HepG2 (cell line): ENCODE results near the gene ANKRD11. TPM values are rescaled to one million over a fixed set of nuclear protein-coding genes. Genes with fewer than 3 reads are reported as not detected.

Source experiments
- AKAP8 ChIP-seq: sonication (generic); formaldehyde crosslinking; IDR thresholded peaks from 2 replicates; pipeline ENCODE4 v1.5.1; 2020; ENCODE audit warnings: mild to moderate bottlenecking, missing genetic modification reagents
- CHCHD3 ChIP-seq: sonication (generic); formaldehyde crosslinking; IDR thresholded peaks from 2 replicates; pipeline ENCODE4 v1.8.0; 2022; ENCODE audit warnings: mild to moderate bottlenecking, missing genetic modification reagents, moderate library complexity
- KAT2B ChIP-seq: fragments of 150-350 bp; IDR thresholded peaks from 2 replicates; pipeline ENCODE4 v1.6.1; 2014; ENCODE audit warnings: low read depth, low read length, borderline replicate concordance
- KLF11 ChIP-seq: IDR thresholded peaks from 2 replicates; pipeline ENCODE4 v1.6.1; 2016; ENCODE audit warnings: missing compliant biosample characterization
- MAFK ChIP-seq, 2 experiments: IDR thresholded peaks in 1 of 2; conservative IDR thresholded peaks in 1 of 2; 2 replicates each; pipeline ENCODE4 v1.6.1; 2011; ENCODE audit warnings: improper control_type of control experiment in 2 of 2, low read length in 2 of 2
- SAP130 ChIP-seq: IDR thresholded peaks from 2 replicates; pipeline ENCODE4 v1.6.1; 2016; ENCODE audit warnings: low read depth
- SCMH1 ChIP-seq: sonication (generic); formaldehyde crosslinking; IDR thresholded peaks from 2 replicates; pipeline ENCODE4 v1.9.0; 2021; ENCODE audit warnings: missing genetic modification reagents, mild to moderate bottlenecking, borderline replicate concordance
- SPEN ChIP-seq: sonication (generic); formaldehyde crosslinking; IDR thresholded peaks from 2 replicates; pipeline ENCODE4 v1.5.1; 2020; ENCODE audit warnings: low read depth, mild to moderate bottlenecking, missing genetic modification reagents
- ZFP82 ChIP-seq: sonication (generic); formaldehyde crosslinking; IDR thresholded peaks from 2 replicates; pipeline ENCODE4 v1.5.1; 2020; ENCODE audit warnings: mild to moderate bottlenecking, missing genetic modification reagents, borderline replicate concordance
- ZIK1 ChIP-seq: sonication (generic); formaldehyde crosslinking; IDR thresholded peaks from 2 replicates; pipeline ENCODE4 v1.5.0; 2020; ENCODE audit warnings: mild to moderate bottlenecking, low read depth, missing genetic modification reagents, borderline replicate concordance
- ZNF10 ChIP-seq: sonication (generic); formaldehyde crosslinking; IDR thresholded peaks from 2 replicates; pipeline ENCODE4 v1.4.0; 2020; ENCODE audit warnings: mild to moderate bottlenecking, low read depth, missing genetic modification reagents, borderline replicate concordance
- ZNF207 ChIP-seq: fragments of 450-650 bp; IDR thresholded peaks from 2 replicates; pipeline ENCODE4 v1.6.1; 2016; ENCODE audit warnings: antibody characterized with exemption, borderline replicate concordance
- ZNF3 ChIP-seq: IDR thresholded peaks from 2 replicates; pipeline ENCODE4 v1.7.0; 2017; ENCODE audit warnings: inconsistent platforms
- ZNF335 ChIP-seq: sonication (generic); formaldehyde crosslinking; IDR thresholded peaks from 2 replicates; pipeline ENCODE4 v1.4.0; 2020; ENCODE audit warnings: missing genetic modification reagents
- ZNF34 ChIP-seq: sonication (generic); formaldehyde crosslinking; IDR thresholded peaks from 2 replicates; pipeline ENCODE4 v1.4.0; 2020; ENCODE audit warnings: mild to moderate bottlenecking, missing genetic modification reagents, borderline replicate concordance
- ZNF383 ChIP-seq: sonication (generic); formaldehyde crosslinking; IDR thresholded peaks from 2 replicates; pipeline ENCODE4 v1.4.0; 2020; ENCODE audit warnings: missing genetic modification reagents, mild to moderate bottlenecking, borderline replicate concordance
- ZNF44 ChIP-seq: sonication (generic); formaldehyde crosslinking; IDR thresholded peaks from 2 replicates; pipeline ENCODE4 v1.5.1; 2020; ENCODE audit warnings: mild to moderate bottlenecking, missing genetic modification reagents
- ZNF652 ChIP-seq: IDR thresholded peaks from 2 replicates; pipeline ENCODE4 v1.6.1; 2016; ENCODE audit warnings: low read depth, borderline replicate concordance
- ZNF720 ChIP-seq: sonication (generic); formaldehyde crosslinking; IDR thresholded peaks from 2 replicates; pipeline ENCODE4 v1.4.0; 2020; ENCODE audit warnings: missing genetic modification reagents
- ZNF768 ChIP-seq: sonication (generic); formaldehyde crosslinking; IDR thresholded peaks from 2 replicates; pipeline ENCODE4 v1.4.0; 2020; ENCODE audit warnings: missing genetic modification reagents
- ZNF839 ChIP-seq: sonication (generic); formaldehyde crosslinking; IDR thresholded peaks from 2 replicates; pipeline ENCODE4 v1.4.0; 2020; ENCODE audit warnings: missing genetic modification reagents, mild to moderate bottlenecking, borderline replicate concordance
- polyA plus RNA-seq, 8 experiments: library from polyadenylated mRNA; depleted of rRNA in 3 of 8; stranded (reverse) in 7 of 8; unstranded in 1 of 8; fragments of >200 nt; fragmentation: Illumina TruSeq in 4 of 8; extraction: Trizol in 4 of 8; gene quantifications; 2 replicates each; pipeline versions ENCODE4 v1.2.1 to v1.2.3, GENCODE V29; 2011 to 2016; ENCODE audit warnings: low read depth in 4 of 8, missing spikeins in 1 of 8, mixed read lengths in 1 of 8; ENCODE audit not compliant: insufficient read depth in 1 of 8
- total RNA-seq, 5 experiments: library from RNA; depleted of rRNA; stranded (reverse); fragments of >200 nt; fragmentation: Illumina TruSeq; extraction: Trizol; gene quantifications; 2 replicates each; pipeline ENCODE4 v1.2.3, GENCODE V29; 2016; ENCODE audit warnings: low read depth in 1 of 5
- TF ChIP-seq, protein P1 (sequence below): sonication (generic); formaldehyde crosslinking; IDR thresholded peaks from 2 replicates; pipeline ENCODE4 v1.4.0; 2020; ENCODE audit warnings: missing genetic modification reagents, borderline replicate concordance
- TF ChIP-seq, protein P2 (sequence below): sonication (generic); formaldehyde crosslinking; IDR thresholded peaks from 2 replicates; pipeline ENCODE4 v1.5.1; 2020; ENCODE audit warnings: missing genetic modification reagents, mild to moderate bottlenecking, borderline replicate concordance
- TF ChIP-seq, protein P3 (sequence below): sonication (generic); formaldehyde crosslinking; IDR thresholded peaks from 2 replicates; pipeline ENCODE4 v1.8.0; 2022; ENCODE audit warnings: missing genetic modification reagents, mild to moderate bottlenecking, borderline replicate concordance
- TF ChIP-seq, protein P4 (sequence below): IDR thresholded peaks from 2 replicates; pipeline ENCODE4 v1.6.1; 2016; ENCODE audit warnings: missing compliant biosample characterization, missing genetic modification reagents, borderline replicate concordance

ANKRD11 gene
- total and polyA plus RNA-seq, 2 of the 13 experiments (the other 11 are each of a cell fraction or from before 2014, with no cell fraction given), result 21.4 to 38.4 TPM

DNA sequence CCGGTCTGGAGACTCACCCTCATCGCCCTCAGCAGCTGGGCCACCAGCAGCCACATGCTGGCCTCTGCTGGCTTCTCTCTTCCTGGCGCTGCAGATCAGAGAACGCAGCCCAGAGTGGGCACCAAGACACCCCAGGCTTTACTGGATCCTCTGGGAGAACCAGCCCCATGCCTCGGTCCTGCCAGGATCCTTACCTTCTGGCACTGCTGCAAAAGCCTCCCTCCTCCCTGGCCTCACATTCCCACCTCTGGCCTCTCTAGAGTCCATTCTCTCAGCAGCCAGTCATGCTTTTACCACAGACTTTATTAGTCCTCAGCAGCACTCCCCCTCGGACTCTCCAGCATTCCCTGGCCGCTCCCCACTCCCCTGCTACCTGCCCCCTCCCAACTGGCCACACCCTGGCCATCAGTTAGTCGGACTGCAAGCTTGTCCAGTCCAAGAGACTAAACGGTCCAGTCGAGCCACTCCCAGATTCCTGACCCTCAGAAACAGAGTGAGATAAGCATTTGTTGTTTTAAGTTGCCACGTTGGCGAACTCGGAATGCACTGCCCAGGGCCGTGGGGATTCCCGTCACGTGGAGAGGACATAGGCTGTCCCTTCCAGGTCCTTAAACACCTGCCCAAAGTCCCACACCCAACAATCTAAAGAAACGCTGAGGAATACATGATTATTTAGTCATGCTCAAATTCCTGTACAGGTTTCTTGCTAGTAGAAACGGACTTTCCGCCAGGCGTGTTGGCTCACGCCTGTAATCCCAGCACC, 11.9 kb upstream of the ANKRD11 start (continued):
- TF ChIP-seq ZNF3 (peak; percentile 91), ZNF34 (CRISPR knock-in tag) (no peak), ZNF44 (no peak), SCMH1 (CRISPR knock-in tag) (no peak), CHCHD3 (CRISPR knock-in tag) (no peak), AKAP8 (0 out of 2 replicates have a peak, but pooled peaks have one; percentile 44), ZNF383 (CRISPR knock-in tag) (no peak), MAFK (conservative IDR thresholded peaks at IDR 0.05 in 1 of 2, IDR thresholded peaks at IDR 0.05 in 1 of 2; ENCODE audit: low read length in 2 of 2) (no peak), ZNF768 (CRISPR knock-in tag) (peak; percentile 56; the same call in 1 of the 2 replicates), ZFP82 (CRISPR knock-in tag) (no peak), ZNF10 (CRISPR knock-in tag) (no peak), ZIK1 (CRISPR knock-in tag) (no peak), KAT2B (no peak), ZNF335 (CRISPR knock-in tag) (no peak), SPEN (no peak), ZNF720 (CRISPR knock-in tag) (no peak), ZNF207 (no peak), ZNF652 (no peak), KLF11 (CRISPR knock-in tag) (no peak), ZNF839 (CRISPR knock-in tag) (no peak), SAP130 (CRISPR knock-in tag) (0 out of 2 replicates have a peak, but pooled peaks have one; percentile 24)
- TF ChIP-seq, protein P1, sequence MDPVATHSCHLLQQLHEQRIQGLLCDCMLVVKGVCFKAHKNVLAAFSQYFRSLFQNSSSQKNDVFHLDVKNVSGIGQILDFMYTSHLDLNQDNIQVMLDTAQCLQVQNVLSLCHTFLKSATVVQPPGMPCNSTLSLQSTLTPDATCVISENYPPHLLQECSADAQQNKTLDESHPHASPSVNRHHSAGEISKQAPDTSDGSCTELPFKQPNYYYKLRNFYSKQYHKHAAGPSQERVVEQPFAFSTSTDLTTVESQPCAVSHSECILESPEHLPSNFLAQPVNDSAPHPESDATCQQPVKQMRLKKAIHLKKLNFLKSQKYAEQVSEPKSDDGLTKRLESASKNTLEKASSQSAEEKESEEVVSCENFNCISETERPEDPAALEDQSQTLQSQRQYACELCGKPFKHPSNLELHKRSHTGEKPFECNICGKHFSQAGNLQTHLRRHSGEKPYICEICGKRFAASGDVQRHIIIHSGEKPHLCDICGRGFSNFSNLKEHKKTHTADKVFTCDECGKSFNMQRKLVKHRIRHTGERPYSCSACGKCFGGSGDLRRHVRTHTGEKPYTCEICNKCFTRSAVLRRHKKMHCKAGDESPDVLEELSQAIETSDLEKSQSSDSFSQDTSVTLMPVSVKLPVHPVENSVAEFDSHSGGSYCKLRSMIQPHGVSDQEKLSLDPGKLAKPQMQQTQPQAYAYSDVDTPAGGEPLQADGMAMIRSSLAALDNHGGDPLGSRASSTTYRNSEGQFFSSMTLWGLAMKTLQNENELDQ (CRISPR knock-in tag), result no peak
- TF ChIP-seq, protein P2, sequence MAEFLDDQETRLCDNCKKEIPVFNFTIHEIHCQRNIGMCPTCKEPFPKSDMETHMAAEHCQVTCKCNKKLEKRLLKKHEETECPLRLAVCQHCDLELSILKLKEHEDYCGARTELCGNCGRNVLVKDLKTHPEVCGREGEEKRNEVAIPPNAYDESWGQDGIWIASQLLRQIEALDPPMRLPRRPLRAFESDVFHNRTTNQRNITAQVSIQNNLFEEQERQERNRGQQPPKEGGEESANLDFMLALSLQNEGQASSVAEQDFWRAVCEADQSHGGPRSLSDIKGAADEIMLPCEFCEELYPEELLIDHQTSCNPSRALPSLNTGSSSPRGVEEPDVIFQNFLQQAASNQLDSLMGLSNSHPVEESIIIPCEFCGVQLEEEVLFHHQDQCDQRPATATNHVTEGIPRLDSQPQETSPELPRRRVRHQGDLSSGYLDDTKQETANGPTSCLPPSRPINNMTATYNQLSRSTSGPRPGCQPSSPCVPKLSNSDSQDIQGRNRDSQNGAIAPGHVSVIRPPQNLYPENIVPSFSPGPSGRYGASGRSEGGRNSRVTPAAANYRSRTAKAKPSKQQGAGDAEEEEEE (CRISPR knock-in tag), result no peak
- TF ChIP-seq, protein P3, sequence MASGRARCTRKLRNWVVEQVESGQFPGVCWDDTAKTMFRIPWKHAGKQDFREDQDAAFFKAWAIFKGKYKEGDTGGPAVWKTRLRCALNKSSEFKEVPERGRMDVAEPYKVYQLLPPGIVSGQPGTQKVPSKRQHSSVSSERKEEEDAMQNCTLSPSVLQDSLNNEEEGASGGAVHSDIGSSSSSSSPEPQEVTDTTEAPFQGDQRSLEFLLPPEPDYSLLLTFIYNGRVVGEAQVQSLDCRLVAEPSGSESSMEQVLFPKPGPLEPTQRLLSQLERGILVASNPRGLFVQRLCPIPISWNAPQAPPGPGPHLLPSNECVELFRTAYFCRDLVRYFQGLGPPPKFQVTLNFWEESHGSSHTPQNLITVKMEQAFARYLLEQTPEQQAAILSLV (CRISPR knock-in tag), result 0 out of 2 replicates have a peak, but pooled peaks have one; percentile 31
- TF ChIP-seq, protein P4, sequence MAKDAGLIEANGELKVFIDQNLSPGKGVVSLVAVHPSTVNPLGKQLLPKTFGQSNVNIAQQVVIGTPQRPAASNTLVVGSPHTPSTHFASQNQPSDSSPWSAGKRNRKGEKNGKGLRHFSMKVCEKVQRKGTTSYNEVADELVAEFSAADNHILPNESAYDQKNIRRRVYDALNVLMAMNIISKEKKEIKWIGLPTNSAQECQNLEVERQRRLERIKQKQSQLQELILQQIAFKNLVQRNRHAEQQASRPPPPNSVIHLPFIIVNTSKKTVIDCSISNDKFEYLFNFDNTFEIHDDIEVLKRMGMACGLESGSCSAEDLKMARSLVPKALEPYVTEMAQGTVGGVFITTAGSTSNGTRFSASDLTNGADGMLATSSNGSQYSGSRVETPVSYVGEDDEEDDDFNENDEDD (CRISPR knock-in tag), result no peak
